ENCODE data around the gene UBTF. TPM values are rescaled to one million over a fixed set of nuclear protein-coding genes. Genes with fewer than 3 reads are reported as not detected.
A peak's percentile ranks its signal among the peaks of the same experiment; 100 is the strongest.

UBTF gene
- total and polyA plus RNA-seq, 8 donors, result 31.9 to 51.8 (median 39.5) TPM

DNA sequence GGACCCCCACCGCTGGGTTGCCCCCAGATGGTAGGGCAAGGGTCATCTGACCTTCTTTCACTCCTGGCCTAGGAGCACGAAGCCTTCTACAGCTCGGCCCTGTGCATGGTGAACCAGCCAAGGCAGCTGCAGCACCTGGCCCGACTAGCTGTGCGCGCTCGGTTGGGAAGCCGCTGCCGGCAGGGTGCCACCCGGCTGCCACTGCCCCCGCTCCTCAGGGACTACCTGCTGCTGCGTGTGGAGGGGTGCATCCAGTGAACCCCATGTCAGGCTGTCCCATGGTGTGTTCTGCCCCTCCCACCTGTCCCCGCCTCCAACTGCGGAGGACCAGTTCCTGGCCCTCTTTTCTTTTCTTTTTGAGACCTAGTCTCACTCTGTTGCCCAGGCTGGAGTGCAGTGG, 41.3 kb downstream of the UBTF start:
- TF ChIP-seq, protein P1, sequence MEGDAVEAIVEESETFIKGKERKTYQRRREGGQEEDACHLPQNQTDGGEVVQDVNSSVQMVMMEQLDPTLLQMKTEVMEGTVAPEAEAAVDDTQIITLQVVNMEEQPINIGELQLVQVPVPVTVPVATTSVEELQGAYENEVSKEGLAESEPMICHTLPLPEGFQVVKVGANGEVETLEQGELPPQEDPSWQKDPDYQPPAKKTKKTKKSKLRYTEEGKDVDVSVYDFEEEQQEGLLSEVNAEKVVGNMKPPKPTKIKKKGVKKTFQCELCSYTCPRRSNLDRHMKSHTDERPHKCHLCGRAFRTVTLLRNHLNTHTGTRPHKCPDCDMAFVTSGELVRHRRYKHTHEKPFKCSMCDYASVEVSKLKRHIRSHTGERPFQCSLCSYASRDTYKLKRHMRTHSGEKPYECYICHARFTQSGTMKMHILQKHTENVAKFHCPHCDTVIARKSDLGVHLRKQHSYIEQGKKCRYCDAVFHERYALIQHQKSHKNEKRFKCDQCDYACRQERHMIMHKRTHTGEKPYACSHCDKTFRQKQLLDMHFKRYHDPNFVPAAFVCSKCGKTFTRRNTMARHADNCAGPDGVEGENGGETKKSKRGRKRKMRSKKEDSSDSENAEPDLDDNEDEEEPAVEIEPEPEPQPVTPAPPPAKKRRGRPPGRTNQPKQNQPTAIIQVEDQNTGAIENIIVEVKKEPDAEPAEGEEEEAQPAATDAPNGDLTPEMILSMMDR (IDR thresholded peaks at IDR 0.05), result no peak
- Histone ChIP-seq H3K27me3 (no peaks in the 10 kb centered on the region), H3K4me1 (no peaks in the 10 kb centered on the region), H3K4me3 (no peak overlapping the region), H3K9me3 (no peaks in the 10 kb centered on the region), H3K36me3 (peaks cover 0 to 4% (median 0%) of the 10 kb centered on the region in 3 donors), H3K27ac (no peak overlapping the region)
- DNase-seq (no peak), FAIRE-seq (no peak), ATAC-seq (peak in 1 of 4 donors; percentile 5)
- intact Hi-C loops (cut with DNase I), result no loop called here
- WGBS, 2 donors, result 89 to 91% methylated on average over 14 of the region's 14 CpGs

DNA sequence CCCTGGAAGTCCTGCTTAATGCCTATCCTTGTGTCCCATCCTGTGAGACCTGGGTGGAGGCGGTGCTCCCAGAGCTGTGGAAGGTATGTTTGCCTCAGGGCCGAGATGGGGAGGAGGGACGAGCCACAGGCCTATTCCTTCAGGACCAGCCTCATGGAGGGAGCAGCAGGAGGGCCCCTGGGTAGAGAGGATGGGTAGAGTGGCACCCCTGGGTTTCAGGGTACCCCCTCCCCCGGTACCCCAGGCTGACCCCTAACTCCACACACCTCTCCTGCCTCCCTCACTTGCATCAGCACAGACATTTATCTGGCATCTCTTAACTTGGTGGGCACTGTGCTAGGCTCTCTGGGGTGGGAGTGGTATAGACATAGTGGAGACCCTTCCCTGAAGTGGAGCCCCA, 41.8 kb downstream of the UBTF start:
- H3K4me1 ChIP-seq, result no peaks in the 10 kb centered on the region
- peaks cover 0 to 4% (median 0%) of the 10 kb centered on the region in 3 donors for H3K36me3 ChIP-seq
- H3K4me3 ChIP-seq, result no peak overlapping the region
- TF ChIP-seq, protein P1 (IDR thresholded peaks at IDR 0.05), result no peak
- DNase-seq, result no peak
- FAIRE-seq, result no peak
- H3K9me3 ChIP-seq, result no peaks in the 10 kb centered on the region
- H3K27ac ChIP-seq, result no peak overlapping the region
- H3K27me3 ChIP-seq, result no peaks in the 10 kb centered on the region
- intact Hi-C loops (cut with DNase I), result no loop called here
- WGBS, 2 donors, result 89 to 91% methylated on average over 4 of the region's 4 CpGs
- ATAC-seq, result peak in 1 of 4 donors; percentile 7

DNA sequence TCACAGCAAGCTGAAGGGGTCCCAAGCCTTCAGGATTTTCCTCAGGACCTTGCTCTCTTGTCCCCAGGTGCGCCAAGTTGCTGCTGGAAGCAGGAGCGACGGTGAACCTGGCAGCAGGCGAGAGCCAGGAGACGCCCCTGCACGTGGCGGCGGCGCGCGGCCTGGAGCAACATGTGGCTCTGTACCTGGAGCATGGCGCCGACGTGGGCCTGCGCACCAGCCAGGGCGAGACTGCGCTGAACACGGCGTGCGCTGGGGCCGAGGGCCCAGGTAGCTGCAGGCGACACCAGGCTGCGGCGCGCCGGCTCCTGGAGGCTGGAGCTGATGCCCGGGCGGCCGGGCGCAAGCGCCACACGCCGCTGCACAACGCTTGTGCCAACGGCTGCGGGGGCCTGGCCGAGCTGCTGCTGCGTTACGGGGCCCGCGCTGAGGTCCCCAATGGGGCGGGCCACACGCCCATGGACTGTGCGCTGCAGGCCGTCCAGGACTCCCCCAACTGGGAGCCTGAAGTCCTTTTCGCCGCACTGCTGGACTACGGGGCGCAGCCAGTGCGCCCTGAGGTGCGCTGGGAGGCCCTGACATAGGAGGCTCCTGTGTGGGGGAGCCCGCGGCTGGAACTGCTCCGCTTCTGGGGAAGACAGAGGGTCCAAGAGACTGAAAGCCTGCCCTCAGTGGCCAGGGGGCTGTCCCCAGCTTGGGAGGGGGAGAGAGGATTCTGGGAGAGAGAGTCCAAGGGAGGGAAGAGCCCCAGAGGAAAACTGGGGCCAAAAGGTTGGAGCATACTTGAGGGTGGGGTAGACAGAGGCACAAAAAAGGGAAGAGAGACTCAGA, 42.6 kb downstream of the UBTF start:
- TF ChIP-seq, protein P1 (IDR thresholded peaks at IDR 0.05), result no peak
- no peak for FAIRE-seq
- ATAC-seq, result peak in 1 of 4 donors; percentile 11
- Histone ChIP-seq H3K4me1 (no peaks in the 10 kb centered on the region), H3K27ac (no peak overlapping the region), H3K36me3 (peaks cover 0 to 4% (median 0%) of the 10 kb centered on the region in 3 donors), H3K27me3 (no peaks in the 10 kb centered on the region), H3K4me3 (no peak overlapping the region), H3K9me3 (no peaks in the 10 kb centered on the region)
- 94 to 95% methylated on average over 54 of the region's 54 CpGs for WGBS, 2 donors
- intact Hi-C loops (cut with DNase I), result no loop called here
- no peak for DNase-seq

DNA sequence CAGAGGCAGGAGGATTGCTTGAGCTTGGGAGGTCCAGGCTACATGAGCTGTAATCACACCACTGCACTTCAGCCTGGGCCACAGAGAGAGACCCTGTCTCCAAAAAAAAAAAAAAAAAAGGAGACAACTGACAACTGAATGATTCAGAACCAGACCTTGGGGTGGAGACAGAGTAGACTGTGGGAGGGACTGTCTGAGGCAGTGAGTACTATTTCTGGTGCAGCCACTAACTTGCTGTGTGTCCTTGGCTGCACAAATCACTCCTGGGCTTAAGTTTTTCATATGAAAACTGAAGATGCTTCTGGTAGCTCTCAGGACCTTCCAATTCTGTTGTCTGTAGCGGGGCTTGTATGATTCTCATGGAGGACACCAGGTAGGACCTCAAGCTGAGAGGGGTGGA, 43.2 kb downstream of the UBTF start:
- Histone ChIP-seq H3K4me1 (no peaks in the 10 kb centered on the region), H3K27me3 (no peaks in the 10 kb centered on the region), H3K4me3 (no peak overlapping the region), H3K36me3 (peaks cover 0 to 4% (median 0%) of the 10 kb centered on the region in 3 donors), H3K9me3 (no peaks in the 10 kb centered on the region), H3K27ac (no peak overlapping the region)
- ATAC-seq (no peak), DNase-seq (no peak), FAIRE-seq (no peak)
- WGBS, 2 donors, result 100% methylated on average over 1 of the region's 1 CpG
- TF ChIP-seq, protein P1 (IDR thresholded peaks at IDR 0.05), result no peak
- intact Hi-C loops (cut with DNase I), result no loop called here

DNA sequence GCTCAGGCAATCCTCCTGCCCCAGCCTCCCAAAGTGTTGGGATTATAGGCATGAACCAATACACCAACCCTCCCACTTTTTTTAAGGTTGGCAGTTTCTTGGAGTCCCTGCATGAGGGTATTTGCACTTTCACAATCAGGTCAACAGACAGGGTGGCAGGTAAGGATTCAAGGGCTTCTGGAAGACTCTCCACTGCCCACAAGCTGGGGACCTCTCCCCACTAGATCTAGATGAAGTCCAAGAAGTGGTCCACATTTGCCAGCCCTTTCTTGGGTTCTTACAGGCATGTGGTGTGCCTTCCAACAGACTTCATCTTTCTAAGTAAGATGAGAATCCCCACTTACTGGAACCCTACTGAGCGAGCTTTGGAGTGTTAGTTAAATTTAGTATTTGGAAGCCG, 45.0 kb downstream of the UBTF start:
- TF ChIP-seq, protein P1 (IDR thresholded peaks at IDR 0.05), result no peak
- DNase-seq (no peak), FAIRE-seq (no peak), ATAC-seq (no peak)
- Histone ChIP-seq H3K4me1 (peaks cover 0 to 6% (median 5%) of the 10 kb centered on the region in 3 donors), H3K27ac (no peak overlapping the region), H3K4me3 (no peak overlapping the region), H3K27me3 (no peaks in the 10 kb centered on the region), H3K9me3 (no peaks in the 10 kb centered on the region), H3K36me3 (peaks cover 0 to 4% (median 0%) of the 10 kb centered on the region in 3 donors)
- 98 to 100% methylated on average over 2 of the region's 2 CpGs for WGBS, 2 donors
- intact Hi-C loops (cut with DNase I), result no loop called here

All from pancreas (tissue), 10 donors.